ENCODE data around the gene INSRR. TPM values are rescaled to one million over a fixed set of nuclear protein-coding genes. Genes with fewer than 3 reads are reported as not detected.

INSRR gene
- total RNA-seq, 2 donors from 2014 or later = not detected

- intact Hi-C loops (cut with DNase I) = loop anchor here (5.0 kb wide), 1 partner anchor 35 kb away; no protein-coding TSS in a partner anchor
- Histone ChIP-seq H3K9ac (ENCODE audit: low read depth in 2 of 2, low read length in 2 of 2) (no peak overlapping the region), H3K27ac (no peak overlapping the region)
Observed at GRCh38 chr1:156892190-156893047, 33.5 kb upstream of the INSRR start.

GRCh38 chr1:156889802-156890580 lies 31.1 kb upstream of the INSRR start:
- Histone ChIP-seq H3K9me3 (no peaks in the 10 kb centered on the region), H3K4me3 (no peak overlapping the region), H3K27me3 (peaks cover 16% of the 10 kb centered on the region), H3K9ac (ENCODE audit: low read depth in 2 of 2, low read length in 2 of 2) (no peak overlapping the region), H3K36me3 (no peaks in the 10 kb centered on the region), H3K4me1 (no peaks in the 10 kb centered on the region), H3K27ac (no peak overlapping the region)
- intact Hi-C loops (cut with DNase I) = loop anchor here (5.0 to 10.0 kb wide), 2 partner anchors 37 to 205 kb away; no protein-coding TSS in a partner anchor
- peak; percentile 77 for TF ChIP-seq CTCF (IDR thresholded peaks at IDR 0.05)
- peak; percentile 84 for DNase-seq

More at GRCh38 chr1:156892190-156893047, 33.5 kb upstream of the INSRR start:
- Histone ChIP-seq H3K27me3 (peaks cover 16% of the 10 kb centered on the region), H3K36me3 (no peaks in the 10 kb centered on the region), H3K4me1 (no peaks in the 10 kb centered on the region), H3K9me3 (no peaks in the 10 kb centered on the region), H3K4me3 (no peak overlapping the region)
- DNase-seq = peak; percentile 94
- TF ChIP-seq CTCF (IDR thresholded peaks at IDR 0.05) = peak; percentile 83

- H3K4me1 ChIP-seq = no peaks in the 10 kb centered on the region
- peaks cover 5% of the 10 kb centered on the region for H3K27me3 ChIP-seq
- H3K9ac ChIP-seq (ENCODE audit: low read depth in 2 of 2, low read length in 2 of 2) = no peak overlapping the region
- no peak overlapping the region for H3K4me3 ChIP-seq
- no peak overlapping the region for H3K27ac ChIP-seq
- intact Hi-C loops (cut with DNase I) = loop anchor here (10.0 kb wide), 1 partner anchor 203 kb away; no protein-coding TSS in a partner anchor
- no peaks in the 10 kb centered on the region for H3K36me3 ChIP-seq
- TF ChIP-seq CTCF (IDR thresholded peaks at IDR 0.05) = no peak
- no peaks in the 10 kb centered on the region for H3K9me3 ChIP-seq
- DNase-seq = no peak
Observed at GRCh38 chr1:156887734-156888133, 28.8 kb upstream of the INSRR start.

GRCh38 chr1:156887317-156887716 lies 28.4 kb upstream of the INSRR start:
- Histone ChIP-seq H3K9me3 (no peaks in the 10 kb centered on the region), H3K4me1 (no peaks in the 10 kb centered on the region), H3K27me3 (peaks cover 5% of the 10 kb centered on the region), H3K27ac (no peak overlapping the region), H3K4me3 (no peak overlapping the region), H3K9ac (ENCODE audit: low read depth in 2 of 2, low read length in 2 of 2) (no peak overlapping the region), H3K36me3 (no peaks in the 10 kb centered on the region)
- DNase-seq = no peak
- intact Hi-C loops (cut with DNase I) = loop anchor here (10.0 kb wide), 1 partner anchor 203 kb away; no protein-coding TSS in a partner anchor
- no peak for TF ChIP-seq CTCF (IDR thresholded peaks at IDR 0.05)

- no peak for TF ChIP-seq CTCF (IDR thresholded peaks at IDR 0.05)
- no peaks in the 10 kb centered on the region for H3K36me3 ChIP-seq
- no peak overlapping the region for H3K9ac ChIP-seq (ENCODE audit: low read depth in 2 of 2, low read length in 2 of 2)
- no peaks in the 10 kb centered on the region for H3K4me1 ChIP-seq
- DNase-seq = no peak
- no peak overlapping the region for H3K4me3 ChIP-seq
- H3K27me3 ChIP-seq = peaks cover 2% of the 10 kb centered on the region
- H3K27ac ChIP-seq = no peak overlapping the region
- intact Hi-C loops (cut with DNase I) = loop anchor here (10.0 kb wide), 1 partner anchor 202 kb away; no protein-coding TSS in a partner anchor
- H3K9me3 ChIP-seq = no peaks in the 10 kb centered on the region
Observed at GRCh38 chr1:156886583-156887281, 27.8 kb upstream of the INSRR start.
